Measurements from ENCODE around the gene NEK1.

NEK1 gene

DNA sequence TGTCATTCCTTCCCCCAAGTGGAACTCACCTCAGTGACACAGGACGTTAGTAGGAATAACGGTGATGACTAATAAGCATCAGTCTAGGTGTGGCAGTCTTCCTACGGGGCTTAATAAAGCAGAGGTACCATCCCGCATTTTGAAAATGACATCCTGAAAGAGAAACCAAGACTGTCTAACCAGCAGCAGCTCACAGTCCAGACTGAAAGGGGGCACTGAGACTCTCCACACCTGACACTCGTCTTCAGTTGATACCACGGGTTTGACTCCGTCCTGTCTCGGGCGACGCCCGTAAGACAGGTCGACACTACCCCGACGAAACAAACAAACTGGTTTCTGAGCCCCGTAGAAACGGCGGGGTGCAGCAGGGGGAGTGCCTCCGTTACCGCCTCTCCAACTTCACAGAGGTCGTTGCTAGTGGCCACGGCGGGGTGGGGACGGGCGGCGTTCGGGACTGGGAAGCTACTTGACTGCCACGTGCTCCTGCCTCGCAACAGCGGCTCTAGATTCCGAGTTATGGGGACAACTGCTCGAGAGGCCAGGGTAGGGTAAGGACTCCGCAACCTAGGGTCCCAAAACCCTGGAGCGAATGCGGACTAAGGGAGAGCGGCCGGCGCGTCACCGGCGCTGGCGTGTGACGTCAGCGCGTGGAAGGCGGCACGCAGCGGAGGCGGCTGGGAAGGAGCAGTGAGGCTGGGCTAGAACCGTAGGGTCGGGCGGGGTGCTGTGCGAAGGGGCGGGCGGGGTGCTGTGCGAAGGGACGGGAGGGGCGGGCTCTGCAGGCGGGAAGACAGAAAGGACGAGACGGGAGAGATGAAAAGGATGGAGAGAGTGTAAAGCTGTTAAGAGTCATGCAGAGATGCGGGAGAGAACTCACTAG lies at the start of gene NEK1:
Gene NEK1 (minus strand): TSS at position 593 of the 880 bp plus-strand sequence. CDS start 9,953 bp downstream, outside the sequence.
- peak; percentile 67 for DNase-seq

- DNase-seq, result no peak
These were observed 49.4 kb upstream of the NEK1 start for GRCh38 chr4:169661761-169662160.

DNA sequence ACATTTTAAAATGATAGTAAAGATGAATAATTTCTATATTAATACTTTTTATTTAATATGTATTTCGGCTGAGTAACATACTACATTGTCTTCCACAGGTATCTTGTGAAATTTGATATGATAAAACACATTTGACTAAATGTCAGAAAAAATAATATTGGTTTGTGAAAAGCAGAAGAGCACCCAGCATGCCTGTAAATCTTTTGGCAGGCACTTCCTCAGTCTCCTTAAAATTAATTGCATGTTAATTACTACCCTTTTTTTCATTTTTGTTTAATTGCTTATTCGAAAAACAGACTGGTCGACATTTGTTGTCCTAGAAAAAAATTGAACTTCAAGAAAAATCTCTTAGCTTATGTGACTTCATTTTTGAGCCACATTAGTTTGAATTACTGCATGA lies 48.5 kb upstream of the NEK1 start:
- no peak for DNase-seq

- DNase-seq, result peak; percentile 91
These were observed 47.6 kb upstream of the NEK1 start for GRCh38 chr4:169659716-169660670.

DNA sequence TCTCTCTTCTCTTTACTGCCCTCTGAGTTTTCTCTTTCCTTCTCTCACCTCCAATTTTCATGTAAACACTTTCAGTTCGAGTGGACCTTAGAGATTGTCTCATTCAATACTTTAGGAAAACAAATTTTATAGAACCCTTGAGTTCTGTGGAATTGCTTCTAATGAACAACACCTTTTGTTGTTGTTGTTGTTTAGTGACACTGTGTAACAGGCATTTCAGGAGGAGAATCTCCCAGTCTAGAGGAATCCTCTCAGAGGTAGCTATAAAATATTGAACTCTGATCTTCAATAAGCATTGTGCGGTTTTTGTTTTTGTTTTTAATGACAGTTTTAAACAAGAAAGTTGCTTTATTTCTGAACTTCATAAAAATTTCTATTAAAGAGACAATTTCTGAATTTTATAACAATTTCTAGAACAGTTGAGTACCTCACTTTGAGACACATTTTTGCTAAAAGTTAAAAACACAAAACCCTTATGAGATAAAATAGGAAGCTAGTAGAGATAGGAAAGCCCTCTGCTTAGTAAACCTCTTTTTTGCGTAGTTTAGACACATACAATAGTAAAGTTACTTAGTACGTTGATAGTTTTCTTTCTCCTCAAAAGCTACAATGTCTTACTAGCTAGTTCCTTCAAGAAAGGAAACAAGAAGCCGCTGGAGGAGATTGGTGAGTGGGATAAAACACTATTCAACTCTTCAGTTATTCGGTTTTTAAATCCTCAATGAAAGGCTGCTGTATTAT lies 46.8 kb upstream of the NEK1 start:
- no peak for DNase-seq

DNA sequence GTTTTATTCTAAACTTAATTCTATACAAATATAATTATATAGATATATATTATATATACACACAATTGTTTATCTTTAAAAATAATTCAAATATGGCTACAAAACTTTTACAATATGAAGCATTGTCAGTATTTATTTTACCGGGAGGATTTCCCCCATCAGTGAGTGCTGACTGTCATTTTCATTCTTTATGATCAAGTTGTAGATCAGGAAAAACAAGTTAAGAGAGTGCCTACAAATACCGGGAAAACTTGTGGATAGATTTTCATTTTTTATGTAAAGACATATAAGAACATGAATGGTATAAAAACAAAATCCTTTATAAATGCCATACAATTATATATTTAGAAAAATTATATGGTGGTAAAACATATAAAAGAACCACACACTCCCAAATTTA lies 45.8 kb upstream of the NEK1 start:
- DNase-seq, result no peak

DNA sequence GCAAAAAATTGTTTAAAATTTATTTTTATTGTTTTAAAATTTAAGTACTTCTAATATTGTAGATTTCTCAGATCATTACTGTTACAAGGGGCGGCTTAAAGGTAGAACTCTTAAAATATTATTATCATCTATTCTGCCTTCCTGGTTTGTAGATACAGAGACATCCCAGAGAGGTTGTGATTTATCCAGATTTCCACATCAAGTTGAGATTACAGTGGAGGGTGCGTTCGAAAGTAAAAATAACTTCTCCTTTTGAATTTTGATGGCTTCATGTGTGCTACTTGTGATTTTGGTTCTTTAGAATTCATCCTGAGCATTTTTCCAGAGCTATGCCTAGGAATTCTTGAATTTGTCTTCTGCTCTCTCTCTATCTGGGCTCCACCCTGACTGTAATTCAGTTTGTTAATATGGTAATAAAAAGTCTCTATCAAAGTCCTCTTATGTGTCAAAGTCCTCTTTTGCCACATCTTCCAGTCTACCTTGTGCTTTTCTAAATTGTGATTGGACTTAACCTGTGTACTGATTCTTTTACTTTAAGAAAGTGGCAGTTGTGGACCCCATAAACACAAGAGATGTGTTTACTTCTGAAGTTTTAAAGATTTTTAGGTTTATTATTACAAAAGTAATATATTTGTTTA lies 45.2 kb upstream of the NEK1 start:
- DNase-seq, result no peak

GRCh38 chr4:169655401-169655800 lies 43.0 kb upstream of the NEK1 start:
- no peak for DNase-seq

DNA sequence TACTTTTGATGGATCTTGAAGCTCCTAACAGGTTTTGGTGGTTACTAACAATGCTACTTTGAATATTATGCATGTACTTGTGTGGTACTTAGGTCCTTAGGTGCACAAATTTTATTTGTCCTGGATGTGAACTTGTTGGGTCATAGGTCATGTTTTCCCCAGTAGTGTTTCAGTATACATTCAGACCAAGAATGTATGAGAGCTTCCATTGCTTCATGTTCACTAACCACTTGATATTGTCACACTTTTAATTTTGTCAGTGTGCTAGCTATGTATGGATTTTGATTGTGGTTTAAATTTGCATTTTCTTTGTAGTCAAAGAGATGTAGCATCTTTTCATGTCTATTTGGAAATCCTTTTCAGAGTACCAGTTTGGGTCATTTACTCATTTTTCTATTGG lies 40.2 kb upstream of the NEK1 start:
- DNase-seq, result no peak

DNA sequence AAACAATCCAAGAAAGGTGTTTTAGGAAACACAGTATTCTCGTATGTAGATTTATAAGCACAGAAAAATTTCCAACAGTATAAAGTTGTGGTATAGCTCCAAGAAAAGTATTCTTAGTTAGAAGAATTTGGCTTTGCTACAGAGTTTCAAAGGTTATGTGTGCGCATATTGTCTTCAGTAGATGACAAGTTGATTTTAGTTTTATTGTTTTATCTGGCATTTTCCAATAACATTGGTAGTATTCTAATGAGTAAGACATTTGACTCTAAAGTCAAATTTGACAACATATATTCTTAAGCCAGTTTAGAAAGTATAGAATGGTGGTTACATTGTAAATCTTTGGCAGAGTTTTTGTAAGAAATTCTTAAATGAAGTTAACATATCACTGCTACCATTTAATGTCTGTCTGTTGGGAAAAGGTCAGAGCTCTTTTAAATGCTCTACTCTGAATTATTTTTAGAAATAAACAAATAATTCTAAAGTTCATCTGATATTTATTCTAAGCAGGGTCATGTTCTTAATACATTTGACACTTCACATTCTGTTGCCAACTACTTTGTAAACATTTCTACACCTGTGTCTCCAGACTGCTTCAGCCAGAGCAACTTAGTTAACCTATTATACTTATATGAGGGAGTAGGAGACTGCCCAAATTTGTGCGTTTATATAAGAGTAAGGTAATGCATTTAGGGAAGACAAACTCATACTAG lies 38.0 kb upstream of the NEK1 start:
- DNase-seq, result no peak

DNA sequence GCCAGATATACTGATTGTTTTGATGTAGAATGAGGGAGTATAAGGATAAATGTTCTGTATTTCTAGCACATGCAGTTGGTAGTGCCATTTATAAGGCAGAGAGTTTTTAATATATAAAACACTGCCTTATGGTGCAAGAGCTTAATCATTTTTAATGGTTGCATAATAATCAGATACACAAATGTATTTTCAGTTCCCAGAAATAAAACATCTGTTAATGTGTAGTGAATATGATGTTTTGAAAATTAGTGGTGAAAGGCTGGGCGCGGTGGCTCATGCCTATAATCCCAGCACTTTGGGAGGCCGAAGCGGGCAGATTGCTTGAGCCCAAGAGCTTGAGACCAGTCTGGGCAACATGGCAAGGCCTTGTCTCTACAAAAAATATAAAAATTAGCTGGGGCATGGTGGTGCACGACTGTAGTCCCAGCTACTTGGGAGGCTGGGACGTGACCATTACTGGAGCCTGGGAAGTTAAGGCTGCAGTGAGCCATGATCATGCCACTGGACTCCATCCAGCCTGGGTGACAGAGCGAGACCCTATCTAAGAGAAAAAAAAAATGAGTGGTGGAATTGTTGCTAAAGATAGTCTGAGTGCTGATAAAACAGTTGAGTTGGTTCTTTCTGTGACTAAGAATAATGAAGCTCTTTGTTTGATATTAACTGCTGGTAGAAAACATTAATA lies 37.3 kb upstream of the NEK1 start:
- no peak for DNase-seq

GRCh38 chr4:169645627-169646026 lies 33.2 kb upstream of the NEK1 start:
- DNase-seq, result no peak

- no peak for DNase-seq
These were observed 32.4 kb upstream of the NEK1 start for GRCh38 chr4:169644802-169645201.

GRCh38 chr4:169640261-169640870 lies 28.0 kb upstream of the NEK1 start:
- DNase-seq, result no peak

DNA sequence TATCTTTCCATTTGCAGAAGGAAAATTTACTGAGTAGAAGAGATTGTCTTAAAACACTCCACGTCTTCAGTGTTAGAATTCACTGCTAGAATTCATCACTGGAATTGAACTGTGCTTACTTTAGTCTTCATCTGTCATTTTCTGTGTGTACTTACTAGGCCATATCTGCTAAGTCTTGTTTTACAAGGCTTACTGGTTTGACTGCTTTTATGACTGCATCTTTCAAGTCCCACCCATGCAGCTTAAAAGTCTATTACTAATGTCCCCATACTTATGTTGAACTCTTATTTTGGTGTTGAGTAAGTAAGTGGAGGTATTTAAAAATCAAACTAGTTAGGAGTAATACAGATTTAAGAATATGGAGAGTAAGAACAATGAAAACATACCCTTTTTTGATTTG lies 22.6 kb upstream of the NEK1 start:
- no peak for DNase-seq

GRCh38 chr4:169632896-169633295 lies 20.5 kb upstream of the NEK1 start:
- DNase-seq, result no peak

- DNase-seq, result no peak
These were observed 17.7 kb upstream of the NEK1 start for GRCh38 chr4:169630069-169630468.

GRCh38 chr4:169628579-169628978 lies 16.2 kb upstream of the NEK1 start:
- no peak for DNase-seq

GRCh38 chr4:169627307-169627706 lies 14.9 kb upstream of the NEK1 start:
- DNase-seq, result no peak
